CD4-positive, alpha-beta T cell (primary cell): ENCODE results near the gene PLCD4. TPM values are rescaled to one million over a fixed set of nuclear protein-coding genes. Genes with fewer than 3 reads are reported as not detected.

Source experiments
- ATAC-seq: fragments of 200-7000 bp; cut with Tn5 transposase; one replicate; pipeline ENCODE4 v1.10.0; 2022; ENCODE audit warnings: mild to moderate bottlenecking; ENCODE audit not compliant: poor library complexity
- CTCF ChIA-PET: fragments of 350-600 bp; sonication (Branson Sonifier 250); formaldehyde crosslinking; loops from one replicate; lab custom pipeline; 2021; ENCODE audit warnings: antibody characterized with exemption, inconsistent platforms; lab: Charles Lee
- POLR2A ChIA-PET: fragments of 350-600 bp; sonication (Branson Sonifier 250); formaldehyde crosslinking; loops from one replicate; lab custom pipeline; 2021; ENCODE audit warnings: antibody characterized with exemption, inconsistent platforms; lab: Charles Lee
- DNase-seq, 14 experiments: peaks; one replicate each; pipeline ENCODE4 v3.0.0-alpha.2; 2013 to 2020; ENCODE audit warnings: mixed read lengths in 2 of 14
- H3K27ac ChIP-seq, 2 donors: one replicate each; pipeline versions ENCODE4 v1.5.1 to v1.7.0; 2013; ENCODE audit warnings: low read length in 2 of 2, low read depth in 1 of 2, mild to moderate bottlenecking in 1 of 2
- H3K27me3 ChIP-seq, 2 experiments: 1 replicate in 1 of 2; 2 replicates in 1 of 2; pipeline versions ENCODE4 v1.6.1 to v1.7.0; 2013; ENCODE audit warnings: low read length in 2 of 2, control low read depth in 1 of 2, mild to moderate bottlenecking in 1 of 2, moderate library complexity in 1 of 2; ENCODE audit not compliant: insufficient read depth in 2 of 2, control insufficient read depth in 1 of 2
- H3K36me3 ChIP-seq: one replicate; pipeline ENCODE4 v1.6.1; 2013; ENCODE audit warnings: low read length, control low read depth; ENCODE audit not compliant: insufficient read depth
- H3K4me1 ChIP-seq: one replicate; pipeline ENCODE4 v1.6.1; 2013; ENCODE audit warnings: low read length, control low read depth; ENCODE audit not compliant: insufficient read depth
- H3K4me3 ChIP-seq: one replicate; pipeline ENCODE4 v1.5.1; 2013; ENCODE audit warnings: mild to moderate bottlenecking, low read length, moderate library complexity
- H3K9me3 ChIP-seq, 2 experiments: 1 replicate in 1 of 2; 2 replicates in 1 of 2; pipeline versions ENCODE4 v1.6.1 to v1.7.0; 2013; ENCODE audit warnings: low read length in 2 of 2, mild to moderate bottlenecking in 2 of 2, control low read depth in 1 of 2, moderate library complexity in 1 of 2; ENCODE audit not compliant: control insufficient read depth in 1 of 2, insufficient read depth in 1 of 2
- H3K27ac Mint-ChIP-seq: one replicate; pipeline ENCODE4 v1.8.0; 2020; ENCODE audit warnings: mixed read lengths
- H3K27me3 Mint-ChIP-seq: one replicate; pipeline ENCODE4 v1.8.0; 2021; ENCODE audit warnings: mixed read lengths
- H3K36me3 Mint-ChIP-seq: one replicate; pipeline ENCODE4 v1.8.0; 2021; ENCODE audit warnings: low read depth, mixed read lengths
- H3K4me1 Mint-ChIP-seq: one replicate; pipeline ENCODE4 v1.8.0; 2021; ENCODE audit warnings: low read depth, mixed read lengths
- H3K4me3 Mint-ChIP-seq: one replicate; pipeline ENCODE4 v1.8.0; 2020; ENCODE audit warnings: mild to moderate bottlenecking, mixed read lengths
- H3K9me3 Mint-ChIP-seq: one replicate; pipeline ENCODE4 v1.8.0; 2020; ENCODE audit warnings: mixed read lengths
- CTCF ChIP-seq: fragments of 200-600 bp; IDR thresholded peaks from one replicate; pipeline ENCODE4 v1.8.0; 2022; ENCODE audit warnings: antibody characterized with exemption, mild to moderate bottlenecking
- intact Hi-C, 2 experiments: fragments of 100-400 bp; cut with DNase I in 1 of 2; cut with micrococcal nuclease in 1 of 2; formaldehyde crosslinking; loops; one replicate each; pipeline versions ENCODE4 v1.15.1 to v1.9.0; 2023 to 2025; cut with DNase I, micrococcal nuclease
- total RNA-seq, 174 experiments: library from RNA in 2 of 174; stranded (reverse) in 2 of 174; gene quantifications; one replicate each; pipeline ENCODE4 v1.2.3 and lab custom pipeline; 2021 to 2026

Gene PLCD4
- total RNA-seq, 2 experiments from 2014 or later: 0.25 to 0.77 TPM

- Mint-ChIP-seq H3K4me3 (no peak overlapping the region), H3K36me3 (peaks cover 86% of the 10 kb centered on the region)
- ATAC-seq: no peak
Observed at GRCh38 chr2:218583983-218584850, 23.5 kb upstream of the PLCD4 start.

DNA sequence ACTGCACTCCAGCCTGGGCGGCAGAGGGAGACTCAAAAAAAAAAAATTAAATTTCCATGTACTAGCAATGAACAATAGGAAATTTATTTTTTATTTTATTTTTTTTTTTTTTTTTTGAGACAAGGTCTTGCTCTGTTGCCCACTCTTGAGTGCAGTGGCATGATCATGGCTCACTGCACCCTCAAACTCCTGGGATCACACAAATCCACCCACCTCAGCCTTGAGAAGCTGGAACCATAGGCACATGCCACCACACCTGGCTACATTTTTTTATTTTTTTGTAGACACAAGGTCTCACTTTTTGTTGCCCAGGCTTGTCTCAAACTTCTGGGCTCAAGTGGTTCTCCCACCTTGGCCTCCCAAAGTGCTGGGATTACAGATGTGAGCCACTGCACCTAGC lies 22.2 kb upstream of the PLCD4 start:
- DNase-seq (no peak), ATAC-seq (no peak)
- ChIA-PET POLR2A (no interaction called here), CTCF (no interaction called here)
- Mint-ChIP-seq H3K27me3 (no peaks in the 10 kb centered on the region), H3K4me3 (no peak overlapping the region), H3K9me3 (no peaks in the 10 kb centered on the region), H3K27ac (no peak overlapping the region), H3K36me3 (peaks cover 94% of the 10 kb centered on the region), H3K4me1 (peaks cover 3% of the 10 kb centered on the region)
- TF ChIP-seq CTCF: no peak
- Histone ChIP-seq H3K36me3 (peaks cover 94% of the 10 kb centered on the region), H3K27ac (no peak overlapping the region), H3K27me3 (no peaks in the 10 kb centered on the region), H3K4me3 (no peak overlapping the region), H3K4me1 (no peaks in the 10 kb centered on the region), H3K9me3 (no peaks in the 10 kb centered on the region)
- intact Hi-C loops: no loop called here

More at GRCh38 chr2:218583983-218584850, 23.5 kb upstream of the PLCD4 start:
- H3K4me3 ChIP-seq: no peak overlapping the region
- Mint-ChIP-seq H3K4me1 (peaks cover 8% of the 10 kb centered on the region), H3K27me3 (no peaks in the 10 kb centered on the region), H3K9me3 (no peaks in the 10 kb centered on the region), H3K27ac (no peak overlapping the region)
- H3K36me3 ChIP-seq: peaks cover 83% of the 10 kb centered on the region
- TF ChIP-seq CTCF: no peak
- intact Hi-C loops: no loop called here
- H3K27ac ChIP-seq: no peak overlapping the region
- H3K9me3 ChIP-seq: no peaks in the 10 kb centered on the region
- POLR2A ChIA-PET: no interaction called here
- H3K4me1 ChIP-seq: no peaks in the 10 kb centered on the region
- H3K27me3 ChIP-seq: no peaks in the 10 kb centered on the region
- CTCF ChIA-PET: no interaction called here
- no peak for DNase-seq

DNA sequence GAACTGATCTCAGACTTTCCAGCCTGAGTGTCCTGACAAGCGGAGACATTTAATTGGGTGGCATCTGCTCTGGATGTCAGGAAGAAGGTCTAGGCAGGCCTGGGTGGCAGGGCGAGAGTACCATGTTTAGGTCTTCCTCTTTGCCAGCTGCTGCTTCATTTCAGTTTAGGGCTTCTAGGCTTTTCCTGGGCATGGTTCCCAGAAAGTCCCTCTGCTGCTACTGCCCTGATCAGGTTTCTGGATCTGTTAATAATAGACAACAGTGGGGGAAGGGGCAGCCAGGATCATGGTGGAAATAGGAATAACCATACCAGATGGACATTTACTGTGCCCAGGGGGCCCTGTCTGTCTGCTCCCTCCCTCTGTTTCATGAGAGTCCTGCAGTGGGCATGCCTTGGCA lies 2.3 kb upstream of the PLCD4 start:
- Histone ChIP-seq H3K27me3 (peaks cover 0 to 3% of the 10 kb centered on the region in 2 experiments), H3K36me3 (no peaks in the 10 kb centered on the region), H3K4me3 (no peak overlapping the region), H3K4me1 (no peaks in the 10 kb centered on the region), H3K9me3 (no peaks in the 10 kb centered on the region), H3K27ac (no peak overlapping the region)
- CTCF ChIA-PET: no interaction called here
- Mint-ChIP-seq H3K27me3 (peaks cover 24% of the 10 kb centered on the region), H3K27ac (no peak overlapping the region), H3K4me1 (no peaks in the 10 kb centered on the region), H3K4me3 (no peak overlapping the region), H3K36me3 (no peaks in the 10 kb centered on the region), H3K9me3 (no peaks in the 10 kb centered on the region)
- no peak for ATAC-seq
- no peak for TF ChIP-seq CTCF
- intact Hi-C loops: no loop called here
- POLR2A ChIA-PET: no interaction called here
- DNase-seq: no peak
